ENCODE data around the gene ADPRHL1.

DNA sequence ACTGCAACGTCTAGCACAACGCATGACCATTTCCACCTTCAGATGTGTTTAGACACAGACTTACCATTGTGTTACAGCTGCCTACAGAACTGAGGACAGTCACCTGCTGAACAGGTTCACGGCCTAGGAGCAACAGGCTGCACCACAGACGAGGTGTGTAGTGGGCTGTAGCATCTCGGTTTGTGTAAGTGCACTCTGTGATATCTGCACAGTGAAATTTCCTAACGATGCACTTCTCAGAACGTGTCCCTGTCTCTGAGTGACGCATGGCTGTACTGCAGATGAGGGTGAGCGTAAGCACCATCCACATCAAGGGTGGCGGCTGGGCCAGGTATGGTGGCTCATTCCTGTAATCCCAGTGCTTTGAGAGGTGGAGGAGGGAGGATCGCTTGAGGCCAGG, 22.0 kb upstream of the ADPRHL1 start:
- TF ChIP-seq CTCF (IDR thresholded peaks at IDR 0.05) (no peak), EP300 (IDR thresholded peaks at IDR 0.05) (no peak), POLR2A (IDR thresholded peaks at IDR 0.05) (no peak)
